Stimulated activated naive CD4-positive, alpha-beta T cell treated with Interleukin-2 at 50 U/mL for 16 hours (primary cell): Measurements from ENCODE around the gene TUBG2.
"Not testable (repeated sequence)": the region's sequence is repeated elsewhere in the genome, so short reads cannot be mapped to it uniquely, and the experiment has no call there.

Source experiments
- DNase-seq: peaks from one replicate; lab custom pipeline; 2025; lab: John Stamatoyannopoulos, UW

Gene TUBG2

DNA sequence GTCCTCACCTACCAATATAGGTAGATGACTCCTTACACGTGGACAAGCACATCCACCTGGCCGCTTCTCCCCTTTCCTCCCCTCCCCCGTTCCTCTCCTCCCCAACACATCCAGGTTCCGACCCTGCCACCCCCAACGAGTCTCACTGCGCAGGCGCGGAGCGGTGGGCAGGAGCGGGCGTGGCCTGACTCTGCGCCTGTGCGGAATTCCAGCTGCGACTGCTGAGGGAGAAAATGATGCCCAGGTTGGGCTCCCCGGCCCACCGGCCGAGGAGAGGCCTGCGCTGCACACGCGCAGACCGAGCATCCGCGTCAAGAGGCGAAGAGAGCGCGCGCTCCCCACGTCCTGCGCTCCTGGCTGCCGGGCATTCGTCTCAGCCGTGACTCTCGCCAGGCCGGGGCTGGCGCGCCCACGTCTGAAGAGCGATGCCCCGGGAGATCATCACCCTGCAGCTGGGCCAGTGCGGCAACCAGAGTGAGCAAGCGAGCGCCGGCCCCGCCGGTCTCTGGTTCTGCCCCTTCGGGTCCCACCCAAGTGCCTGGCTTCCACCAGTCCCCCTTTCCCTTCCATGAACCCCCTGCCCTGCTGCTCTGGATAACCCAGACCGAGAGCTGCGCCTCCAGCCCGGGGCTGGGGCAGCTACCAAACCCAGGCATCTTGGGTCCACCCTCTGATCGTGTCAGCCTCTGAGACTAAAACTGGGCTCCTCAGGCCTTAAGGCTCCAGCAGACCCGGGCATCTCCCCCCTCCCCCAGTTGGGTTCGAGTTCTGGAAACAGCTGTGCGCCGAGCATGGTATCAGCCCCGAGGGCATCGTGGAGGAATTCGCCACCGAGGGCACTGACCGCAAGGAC is at the start of gene TUBG2:
TUBG2 (plus strand) TSS at position 206 of the 853 bp plus-strand sequence; CDS start at position 426, 220 bp downstream.
- DNase-seq: peak; percentile 69

- not testable (repeated sequence) for DNase-seq
Observed at GRCh38 chr17:42609814-42610801, 49.0 kb upstream of the TUBG2 start.

- no peak for DNase-seq
Observed at GRCh38 chr17:42612013-42612412, 47.1 kb upstream of the TUBG2 start.

GRCh38 chr17:42613699-42614295 is 45.3 kb upstream of the TUBG2 start:
- no peak for DNase-seq

- DNase-seq: no peak
Observed at GRCh38 chr17:42617956-42618431, 41.1 kb upstream of the TUBG2 start.

DNA sequence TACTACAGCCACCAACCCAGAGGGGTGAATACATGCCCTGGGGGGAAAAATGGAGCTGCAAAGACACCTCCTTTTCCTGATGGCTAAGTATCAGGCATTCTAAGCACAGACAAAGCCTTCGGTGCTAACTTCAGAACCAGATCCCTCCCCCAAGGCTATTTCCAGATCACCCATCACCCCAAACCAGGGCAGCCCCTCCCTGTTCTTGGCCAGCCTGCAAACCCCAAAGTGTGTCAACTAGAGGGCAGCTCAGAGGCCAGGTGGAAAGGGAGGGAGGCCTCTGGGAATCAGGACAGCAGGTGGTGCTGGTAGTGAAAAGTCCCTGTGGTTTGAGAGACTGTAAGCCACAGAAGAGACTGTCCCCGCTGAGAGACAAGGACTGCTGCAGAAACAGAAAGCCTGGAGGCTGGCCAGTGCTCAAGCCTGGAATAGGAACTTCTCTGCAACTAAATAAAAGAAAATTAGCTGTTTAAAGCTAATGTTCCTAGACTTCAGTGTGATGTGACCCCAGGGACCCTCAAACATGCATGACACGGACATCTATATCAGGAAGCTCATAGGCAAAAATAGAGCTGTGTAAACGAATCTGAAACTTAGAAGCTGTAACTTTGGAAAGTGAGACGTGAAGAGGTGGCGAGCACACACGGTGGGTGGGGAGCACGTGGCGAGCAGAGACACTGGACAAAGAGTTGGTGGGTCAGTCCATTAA is 40.5 kb upstream of the TUBG2 start:
- DNase-seq: no peak

GRCh38 chr17:42621987-42622386 is 37.1 kb upstream of the TUBG2 start:
- not testable (repeated sequence) for DNase-seq

- no peak for DNase-seq
Observed at GRCh38 chr17:42623271-42623670, 35.8 kb upstream of the TUBG2 start.

- DNase-seq: no peak
Observed at GRCh38 chr17:42623732-42624596, 35.1 kb upstream of the TUBG2 start.

DNA sequence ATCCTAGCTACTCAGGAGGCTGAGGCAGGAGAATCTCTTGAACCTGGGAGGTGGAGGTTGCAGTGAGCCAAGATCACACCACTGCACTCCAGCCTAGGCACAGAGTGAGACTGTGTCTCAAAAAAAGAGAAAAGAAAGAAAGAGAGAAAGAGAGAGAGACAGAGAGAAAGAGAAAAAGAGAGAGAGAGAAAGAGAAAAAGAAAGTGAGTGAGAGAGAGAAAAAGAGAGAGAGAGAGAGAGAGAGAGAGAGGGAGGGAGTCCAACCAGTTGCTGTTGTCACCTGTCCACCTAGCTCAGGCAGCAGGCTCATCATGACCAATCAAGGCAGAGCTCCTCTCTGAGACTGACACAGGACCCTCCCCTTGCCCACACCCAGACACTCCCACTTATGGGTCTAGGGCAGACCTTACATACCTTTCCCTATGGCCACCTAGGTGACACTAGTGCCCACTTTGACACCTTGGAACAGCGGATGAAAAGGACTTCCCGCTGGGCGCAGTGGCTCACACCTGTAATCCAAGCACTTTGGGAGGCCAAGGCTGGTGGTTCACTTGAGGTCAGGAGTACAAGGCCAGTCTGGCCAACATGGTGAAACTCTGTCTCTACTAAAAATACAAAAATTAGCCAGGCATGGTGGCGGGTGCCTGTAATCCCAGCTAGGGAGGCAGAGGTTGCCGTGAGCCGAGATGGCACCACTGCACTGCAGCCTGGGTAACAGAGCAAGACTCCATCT is 31.9 kb upstream of the TUBG2 start:
- not testable (repeated sequence) for DNase-seq

- no peak for DNase-seq
Observed at GRCh38 chr17:42629411-42630009, 29.6 kb upstream of the TUBG2 start.

DNA sequence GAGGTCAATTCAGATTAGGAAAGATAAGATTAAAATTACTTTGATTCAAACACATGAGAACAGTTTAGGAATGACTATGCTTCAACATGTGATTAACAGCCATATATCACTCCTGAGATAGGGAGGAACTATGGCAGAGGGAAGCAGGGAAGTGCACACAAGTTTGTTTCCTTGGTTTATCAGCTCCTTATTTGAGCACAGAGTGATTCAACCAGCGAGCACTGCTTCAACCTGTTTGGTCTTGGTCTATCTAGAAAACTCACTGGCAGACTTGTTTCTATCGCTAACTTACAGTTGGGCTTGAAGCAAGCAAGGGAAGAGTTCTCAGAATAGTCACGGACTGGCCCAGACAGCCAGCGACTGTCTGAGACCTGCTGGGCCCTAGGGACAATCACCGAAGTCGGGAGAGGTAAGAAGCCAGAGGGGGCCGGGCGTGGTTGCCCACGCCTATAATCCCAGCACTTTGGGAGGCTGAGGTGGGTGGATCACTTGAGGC is 26.1 kb upstream of the TUBG2 start:
- no peak for DNase-seq

DNA sequence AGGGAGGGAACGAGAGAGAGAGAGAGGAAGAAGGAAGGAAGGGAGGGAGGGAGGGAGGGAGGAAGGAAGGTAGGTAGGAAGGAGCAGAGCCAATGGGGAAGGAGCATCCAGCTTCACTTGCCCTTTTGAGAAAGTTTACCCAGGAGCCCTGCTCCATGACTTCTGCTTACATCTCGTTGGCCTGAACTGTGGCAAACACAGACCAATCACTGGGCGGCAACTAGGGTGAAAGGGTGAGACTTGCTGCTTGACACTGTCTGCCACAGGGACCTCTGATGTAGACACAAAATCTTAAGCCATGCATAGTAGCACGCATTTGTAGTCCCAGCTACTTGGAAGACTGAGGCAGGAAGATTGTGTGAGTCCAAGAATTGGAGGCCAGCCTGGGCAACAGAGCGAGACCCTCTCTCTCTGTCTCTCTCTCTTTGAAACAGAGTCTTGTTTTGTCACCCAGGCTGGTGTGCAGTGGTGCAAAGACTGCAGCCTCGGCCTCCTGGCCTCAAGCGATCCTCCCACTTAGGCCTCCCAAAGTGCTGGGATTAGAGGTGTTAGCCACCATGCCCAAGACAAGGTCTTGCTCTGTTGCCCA is 19.5 kb upstream of the TUBG2 start:
- no peak for DNase-seq

GRCh38 chr17:42640121-42640520 is 19.0 kb upstream of the TUBG2 start:
- DNase-seq: no peak

DNA sequence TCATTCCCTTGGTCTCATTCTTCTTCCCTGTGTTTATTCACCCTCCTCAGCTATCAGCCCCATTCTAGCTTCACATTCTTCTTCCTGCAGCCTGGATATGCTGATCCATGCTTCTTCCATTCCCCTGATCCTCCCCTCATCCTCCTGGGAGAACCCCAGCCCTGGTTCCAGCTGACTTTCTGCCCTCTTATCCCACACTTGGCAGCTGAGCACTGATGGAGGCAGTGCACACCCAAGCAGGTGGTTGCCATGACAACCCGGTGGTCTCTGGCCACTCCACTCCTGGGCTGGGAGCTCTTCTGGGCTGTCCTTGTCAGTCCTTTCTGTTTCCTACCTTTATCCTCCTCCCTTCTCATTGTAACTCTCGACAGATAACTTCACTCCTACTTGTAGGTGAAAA is 16.7 kb upstream of the TUBG2 start:
- DNase-seq: no peak

DNA sequence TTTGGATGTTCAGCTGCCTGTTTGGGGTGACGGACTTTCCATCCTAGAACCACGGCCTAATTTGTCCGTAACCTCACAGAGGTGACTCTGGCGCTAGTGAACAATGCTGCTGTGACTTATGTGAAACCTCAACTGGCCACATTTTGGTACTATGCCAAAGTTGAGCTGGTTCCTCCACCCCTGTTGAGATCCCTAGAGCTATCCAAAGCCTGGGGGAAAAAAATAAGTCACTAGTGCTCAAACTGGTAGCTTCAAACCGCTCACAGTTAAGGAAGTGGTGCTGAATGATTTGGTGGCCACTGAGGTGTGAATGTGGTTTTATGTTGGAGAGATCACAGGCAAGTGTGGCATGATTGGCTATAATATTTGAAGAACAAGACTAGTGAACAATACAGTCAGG is 11.3 kb upstream of the TUBG2 start:
- no peak for DNase-seq

GRCh38 chr17:42651392-42651791 is 7.7 kb upstream of the TUBG2 start:
- no peak for DNase-seq

DNA sequence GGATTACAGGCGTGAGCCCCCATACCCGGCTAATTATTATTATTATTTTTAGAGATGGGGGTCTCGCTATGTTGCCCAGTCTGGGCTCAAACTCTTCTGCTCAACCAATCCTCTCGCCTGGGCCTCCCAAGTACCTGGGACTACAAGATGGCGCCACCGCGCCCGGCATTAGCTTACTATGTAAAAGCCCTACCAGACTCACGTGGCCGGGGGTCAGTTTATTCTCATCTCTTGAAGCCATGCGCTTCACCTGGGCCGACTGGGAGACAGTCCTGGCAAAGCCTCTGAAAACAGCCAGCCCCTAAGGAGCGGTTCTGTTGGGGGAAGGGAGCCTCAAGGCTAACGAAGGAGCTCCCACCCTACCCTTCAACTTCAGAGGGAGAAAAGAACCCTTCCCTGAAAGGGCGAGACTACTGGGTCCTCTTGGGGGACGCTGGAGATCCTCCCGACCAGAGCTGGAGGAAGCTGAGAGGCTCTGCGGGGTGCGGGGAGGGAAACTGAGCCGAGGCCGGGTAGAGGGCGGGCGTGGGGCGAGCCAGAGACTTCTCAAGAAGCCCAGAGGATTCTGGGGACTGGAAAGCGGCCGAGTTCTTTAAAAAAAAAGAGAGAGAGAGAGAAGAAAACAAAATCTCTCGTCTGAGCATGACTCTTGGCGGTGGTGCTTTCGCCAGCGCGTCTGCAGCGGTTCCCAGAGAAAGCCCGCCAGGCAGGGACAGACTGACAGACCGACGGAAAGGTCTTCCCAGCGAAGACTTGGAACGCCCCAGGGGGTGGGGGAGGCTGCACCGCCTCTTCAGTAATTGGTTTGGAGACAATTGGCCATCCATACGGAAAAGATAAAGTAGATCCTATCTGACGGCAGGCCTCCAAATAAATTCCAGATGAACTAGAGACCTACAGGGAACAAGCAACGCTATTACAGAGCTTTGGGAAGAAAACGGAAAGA is 5.6 kb upstream of the TUBG2 start:
- DNase-seq: no peak
